GM21526 (cell line): Measurements from ENCODE around the gene TRNAU1AP.
"Not testable (repeated sequence)": the region's sequence is repeated elsewhere in the genome, so short reads cannot be mapped to it uniquely, and the experiment has no call there.

Experiments
- ATAC-seq: cut with Tn5 transposase; IDR thresholded peaks from one replicate; pipeline ENCODE4 v1.9.1; 2021; ENCODE audit warnings: moderate library complexity; ENCODE audit not compliant: unreplicated experiment, low FRiP score

Gene TRNAU1AP

GRCh38 chr1:28572891-28573290 lies 20.0 kb downstream of the TRNAU1AP start:
- not testable (repeated sequence) for ATAC-seq

GRCh38 chr1:28573564-28573963 lies 20.7 kb downstream of the TRNAU1AP start:
- ATAC-seq, result no peak

GRCh38 chr1:28577052-28577678 lies 24.3 kb downstream of the TRNAU1AP start:
- ATAC-seq, result no peak

GRCh38 chr1:28577738-28578536 lies 25.1 kb downstream of the TRNAU1AP start:
- ATAC-seq, result no peak

- ATAC-seq, result no peak
These were observed 25.9 kb downstream of the TRNAU1AP start for GRCh38 chr1:28578696-28579218.

- no peak for ATAC-seq
These were observed 26.5 kb downstream of the TRNAU1AP start for GRCh38 chr1:28579401-28579800.

- peak; percentile 25 for ATAC-seq
These were observed 28.0 kb downstream of the TRNAU1AP start for GRCh38 chr1:28580722-28581530.

GRCh38 chr1:28581531-28582247 lies 28.8 kb downstream of the TRNAU1AP start:
- peak; percentile 78 for ATAC-seq

- ATAC-seq, result no peak
These were observed 29.3 kb downstream of the TRNAU1AP start for GRCh38 chr1:28582248-28582615.

GRCh38 chr1:28586585-28587391 lies 33.9 kb downstream of the TRNAU1AP start:
- ATAC-seq, result not testable (repeated sequence)

- ATAC-seq, result no peak
These were observed 38.9 kb downstream of the TRNAU1AP start, which contains the start of gene RAB42 for GRCh38 chr1:28591708-28592320. TSS of gene RAB42 (plus strand) at chr1:28592265. CDS start at chr1:28592512, 247 bp downstream.

- ATAC-seq, result no peak
These were observed 39.6 kb downstream of the TRNAU1AP start for GRCh38 chr1:28592321-28593071.

GRCh38 chr1:28593988-28594356 lies 41.1 kb downstream of the TRNAU1AP start:
- ATAC-seq, result not testable (repeated sequence)

- not testable (repeated sequence) for ATAC-seq
These were observed 42.0 kb downstream of the TRNAU1AP start for GRCh38 chr1:28594686-28595411.

- ATAC-seq, result no peak
These were observed 42.7 kb downstream of the TRNAU1AP start for GRCh38 chr1:28595412-28596191.

GRCh38 chr1:28596276-28596675 lies 43.4 kb downstream of the TRNAU1AP start:
- not testable (repeated sequence) for ATAC-seq

- ATAC-seq, result no peak
These were observed 48.8 kb downstream of the TRNAU1AP start for GRCh38 chr1:28601696-28602095.
